ENCODE measurements around the gene LUZP1. TPM values are rescaled to one million over a fixed set of nuclear protein-coding genes. Genes with fewer than 3 reads are reported as not detected.

LUZP1 gene
- total RNA-seq, 1 experiment from 2014 or later: 22.4 TPM

GRCh38 chr1:23102289-23102688 lies 66.4 kb downstream of the LUZP1 start:
- ChIA-PET CTCF (interaction anchor here (0.6 to 1.8 kb wide), 5 partner anchors 77 to 124 kb away, joined by 3 to 27 read pairs (median 4); partner anchors contain the start of gene HTR1D), POLR2A (interaction anchor here (1.1 to 1.4 kb wide), 2 partner anchors 68 to 76 kb away, joined by 3 to 5 read pairs; no protein-coding TSS in a partner anchor), RAD21 (ENCODE audit: low non-redundant PET in 1 of 2, low total read pairs in 2 of 2, uncharacterized antibody in 2 of 2, unreplicated experiment in 2 of 2) (interaction anchor here (1.3 to 1.7 kb wide), 2 partner anchors 82 kb away, joined by 4 to 5 read pairs; no protein-coding TSS in a partner anchor)
- DNase-seq (ENCODE audit: low read depth, low spot score): no peak
- Histone ChIP-seq H3K27me3 (ENCODE audit: insufficient read depth, low read length) (no peaks in the 10 kb centered on the region), H4K20me1 (ENCODE audit: insufficient read depth) (no peaks in the 10 kb centered on the region), H3K9me3 (ENCODE audit: control insufficient read depth in 1 of 2, insufficient read depth in 1 of 2, low read depth in 1 of 2, low read length in 2 of 2) (no peaks in the 10 kb centered on the region), H2AFZ (ENCODE audit: low read depth, low read length, poor library complexity, severe bottlenecking) (no peak overlapping the region), H3K9ac (ENCODE audit: low read length) (0 out of 2 replicates have a peak overlapping the region, but pooled peaks have one; percentile 6), H3K36me3 (ENCODE audit: control insufficient read depth in 1 of 2, insufficient read depth in 2 of 2, low read length in 2 of 2) (no peaks in the 10 kb centered on the region; a peak in 1 of 4 replicates), H3K4me3 (replicated peaks in 1 of 2; ENCODE audit: low read depth in 1 of 2, low read length in 2 of 2) (peak overlapping the region in 1 of 2 experiments; percentile 9; a peak in 1 of 4 replicates), H3K79me2 (ENCODE audit: insufficient read depth, low read length) (peaks cover 9% of the 10 kb centered on the region; the same call in 1 of the 2 replicates), H3K4me2 (ENCODE audit: low read length) (peak overlapping the region; percentile 63), H3K4me1 (ENCODE audit: control insufficient read depth in 1 of 2, insufficient read depth in 2 of 2, low read length in 2 of 2) (peaks cover 32 to 52% of the 10 kb centered on the region in 2 experiments), H3K9me2 (ENCODE audit: insufficient read depth) (no peaks in the 10 kb centered on the region), H3K27ac (ENCODE audit: low read depth, low read length) (no peak overlapping the region)
- no TSS peak for BruUV-seq (replicated peaks)
- TF ChIP-seq, protein P1, sequence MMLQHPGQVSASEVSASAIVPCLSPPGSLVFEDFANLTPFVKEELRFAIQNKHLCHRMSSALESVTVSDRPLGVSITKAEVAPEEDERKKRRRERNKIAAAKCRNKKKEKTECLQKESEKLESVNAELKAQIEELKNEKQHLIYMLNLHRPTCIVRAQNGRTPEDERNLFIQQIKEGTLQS (IDR thresholded peaks at IDR 0.05): no peak
- no peak for TF ChIP-seq ZNF274 (IDR thresholded peaks at IDR 0.05; ENCODE audit: low read depth, low read length)
- TF ChIP-seq TCF7L2 (IDR thresholded peaks at IDR 0.05; ENCODE audit: borderline replicate concordance, extremely low read depth, insufficient read depth, insufficient read length): no peak
- no peak for TF ChIP-seq CTCF (IDR thresholded peaks at IDR 0.05 in 2 of 3, conservative IDR thresholded peaks at IDR 0.05 in 1 of 3; ENCODE audit: borderline replicate concordance in 1 of 3, insufficient read depth in 1 of 3, low read depth in 2 of 3, low read length in 2 of 3)
- no peak for TF ChIP-seq EGR1 (IDR thresholded peaks at IDR 0.05; ENCODE audit: low read depth)
- TF ChIP-seq YY1 (IDR thresholded peaks at IDR 0.05; ENCODE audit: extremely low read depth, insufficient replicate concordance, low read depth, low read length): no peak
- peak; percentile 11; the same call in 1 of the 2 replicates for TF ChIP-seq MAX (IDR thresholded peaks at IDR 0.05)
- TF ChIP-seq FOSL1 (IDR thresholded peaks at IDR 0.05; ENCODE audit: low read depth): peak; percentile 48; the same call in 1 of the 2 replicates
- TF ChIP-seq JUND (IDR thresholded peaks at IDR 0.05): peak; percentile 27; the same call in 1 of the 2 replicates
- TF ChIP-seq CEBPB (IDR thresholded peaks at IDR 0.05; ENCODE audit: low read depth): no peak
- no peak for TF ChIP-seq RAD21 (IDR thresholded peaks at IDR 0.05; ENCODE audit: low read depth)
- no peak for TF ChIP-seq POLR2AphosphoS5 (IDR thresholded peaks at IDR 0.05; ENCODE audit: low read depth, low read length)
- ATAC-seq: 0 out of 2 replicates have a peak, but pooled peaks have one; percentile 27
- intact Hi-C loops (cut with micrococcal nuclease): loop anchor here (5.0 to 10.0 kb wide), 2 partner anchors 65 to 173 kb away; partner anchors contain the start of gene LUZP1
